HCT116 (cell line): ENCODE results near the gene FCRL2. TPM values are rescaled to one million over a fixed set of nuclear protein-coding genes. Genes with fewer than 3 reads are reported as not detected.

Experiments used
- ATAC-seq: fragments of 200-7000 bp; cut with Tn5 transposase; 2 replicates; pipeline ENCODE4 v1.9.1; 2020; ENCODE audit warnings: mild to moderate bottlenecking, moderate library complexity
- BruUV-seq: library from RNA; stranded (reverse); fragments of 400-500 nt; replicated peaks from 2 replicates; lab custom pipeline; 2021; lab: Mats Ljungman, UMichigan
- CTCF ChIA-PET: fragments of 300-600 bp; sonication (Branson Sonifier 250); formaldehyde crosslinking; loops from one replicate; lab custom pipeline; 2021; ENCODE audit warnings: antibody characterized with exemption; lab: Charles Lee
- POLR2A ChIA-PET: fragments of 300-600, 350-600 bp; sonication (Branson Sonifier 250); formaldehyde crosslinking; loops from one replicate; lab custom pipeline; 2021; ENCODE audit warnings: antibody characterized with exemption; lab: Charles Lee
- RAD21 ChIA-PET, 2 experiments: fragments of 300-600 bp; sonication (Branson Sonifier 250); formaldehyde crosslinking; loops; one replicate each; lab custom pipeline; 2023; ENCODE audit warnings: low total read pairs in 2 of 2; ENCODE audit not compliant: uncharacterized antibody in 2 of 2, unreplicated experiment in 2 of 2, low non-redundant PET in 1 of 2; lab: Charles Lee
- DNase-seq: peaks from one replicate; pipeline ENCODE4 v3.0.0-alpha.2; 2010; ENCODE audit warnings: low read depth, low spot score
- H2AFZ ChIP-seq: fragments of 200-600 bp; shearing (Covaris generic), sonication (generic); 2 replicates; pipeline ENCODE4 v1.6.1; 2017; ENCODE audit warnings: low read depth, mixed run types, mixed read lengths, antibody characterized with exemption, low read length; ENCODE audit not compliant: poor library complexity, severe bottlenecking
- H3K27ac ChIP-seq: 2 replicates; pipeline ENCODE4 v1.5.1; 2012; ENCODE audit warnings: low read depth, low read length
- H3K27me3 ChIP-seq: fragments of 200-600 bp; sonication (generic); 2 replicates; pipeline ENCODE4 v1.6.1; 2016; ENCODE audit warnings: mixed run types, low read length, mixed read lengths; ENCODE audit not compliant: insufficient read depth
- H3K36me3 ChIP-seq, 2 experiments: fragments of 200-500 bp in 1 of 2; fragments of 200-600 bp in 1 of 2; sonication (Bioruptor generic) in 1 of 2; sonication (generic) in 1 of 2; 2 replicates each; pipeline versions ENCODE4 v1.5.1 to v1.6.1; 2014 to 2016; ENCODE audit warnings: low read length in 2 of 2, inconsistent platforms in 1 of 2, mixed read lengths in 1 of 2, mixed run types in 1 of 2; ENCODE audit not compliant: insufficient read depth in 2 of 2, control insufficient read depth in 1 of 2
- H3K4me1 ChIP-seq, 2 experiments: fragments of 200-600 bp in 1 of 2; sonication (generic) in 1 of 2; 2 replicates each; pipeline versions ENCODE4 v1.5.1 to v1.6.1; 2012 to 2017; ENCODE audit warnings: low read length in 2 of 2, inconsistent platforms in 1 of 2, mild to moderate bottlenecking in 1 of 2, mixed read lengths in 1 of 2, mixed run types in 1 of 2, moderate library complexity in 1 of 2; ENCODE audit not compliant: insufficient read depth in 2 of 2, control insufficient read depth in 1 of 2
- H3K4me2 ChIP-seq: fragments of 200-600 bp; sonication (generic); 2 replicates; pipeline ENCODE4 v1.6.1; 2017; ENCODE audit warnings: mixed run types, low read length, mixed read lengths
- H3K4me3 ChIP-seq, 2 experiments: fragments of 200-600 bp in 1 of 2; sonication (generic) in 1 of 2; replicated peaks in 1 of 2; 2 replicates each; pipeline ENCODE4 v1.5.1; 2011 to 2016; ENCODE audit warnings: low read length in 2 of 2, control low read depth in 1 of 2, low read depth in 1 of 2, mild to moderate bottlenecking in 1 of 2, mixed read lengths in 1 of 2, mixed run types in 1 of 2
- H3K79me2 ChIP-seq: fragments of 200-600 bp; sonication (generic); 2 replicates; pipeline ENCODE4 v1.6.1; 2017; ENCODE audit warnings: mild to moderate bottlenecking, mixed run types, low read length, moderate library complexity, mixed read lengths; ENCODE audit not compliant: insufficient read depth
- H3K9ac ChIP-seq: fragments of 200-600 bp; sonication (generic); 2 replicates; pipeline ENCODE4 v1.6.1; 2016; ENCODE audit warnings: low read length, mixed read lengths
- H3K9me2 ChIP-seq: fragments of 200-600 bp; sonication (generic), shearing (Covaris generic); 2 replicates; pipeline ENCODE4 v1.6.1; 2017; ENCODE audit warnings: mixed run types, mild to moderate bottlenecking, moderate library complexity; ENCODE audit not compliant: insufficient read depth
- H3K9me3 ChIP-seq, 2 experiments: fragments of 200-500 bp in 1 of 2; fragments of 200-600 bp in 1 of 2; sonication (Bioruptor generic) in 1 of 2; sonication (generic) in 1 of 2; 2 replicates each; pipeline ENCODE4 v1.6.1; 2014 to 2017; ENCODE audit warnings: low read length in 2 of 2, mixed read lengths in 2 of 2, inconsistent platforms in 1 of 2, low read depth in 1 of 2, mild to moderate bottlenecking in 1 of 2, mixed run types in 1 of 2, moderate library complexity in 1 of 2; ENCODE audit not compliant: control insufficient read depth in 1 of 2, insufficient read depth in 1 of 2
- H4K20me1 ChIP-seq: fragments of 200-600 bp; sonication (generic), shearing (Covaris generic); 2 replicates; pipeline ENCODE4 v1.6.1; 2017; ENCODE audit warnings: mixed run types, mild to moderate bottlenecking, moderate library complexity; ENCODE audit not compliant: insufficient read depth
- ATF3 ChIP-seq: IDR thresholded peaks from 2 replicates; pipeline ENCODE4 v1.6.1; 2012
- CBX3 ChIP-seq: IDR thresholded peaks from 2 replicates; pipeline ENCODE4 v1.6.1; 2012; ENCODE audit warnings: low read depth
- CEBPB ChIP-seq: IDR thresholded peaks from 2 replicates; pipeline ENCODE4 v1.6.1; 2012; ENCODE audit warnings: low read depth
- EGR1 ChIP-seq: IDR thresholded peaks from 2 replicates; pipeline ENCODE4 v1.6.1; 2012; ENCODE audit warnings: low read depth
- ELF1 ChIP-seq: IDR thresholded peaks from 2 replicates; pipeline ENCODE4 v1.6.1; 2012; ENCODE audit warnings: low read depth, borderline replicate concordance
- EZH2phosphoT487 ChIP-seq: fragments of 200-600 bp; IDR thresholded peaks from 2 replicates; pipeline ENCODE4 v1.6.1; 2018; ENCODE audit warnings: antibody characterized with exemption, borderline replicate concordance
- FOSL1 ChIP-seq: IDR thresholded peaks from 2 replicates; pipeline ENCODE4 v1.6.1; 2012; ENCODE audit warnings: low read depth
- JUND ChIP-seq: IDR thresholded peaks from 2 replicates; pipeline ENCODE4 v1.6.1; 2012
- POLR2A ChIP-seq: IDR thresholded peaks from 2 replicates; pipeline ENCODE4 v1.7.0; 2011; ENCODE audit warnings: borderline replicate concordance; ENCODE audit not compliant: insufficient read depth, insufficient read length; ENCODE audit errors: extremely low read depth
- POLR2AphosphoS5 ChIP-seq: IDR thresholded peaks from 2 replicates; pipeline ENCODE4 v1.6.1; 2011; ENCODE audit warnings: mild to moderate bottlenecking, low read depth, low read length, moderate library complexity
- RAD21 ChIP-seq: IDR thresholded peaks from 2 replicates; pipeline ENCODE4 v1.6.1; 2012; ENCODE audit warnings: low read depth, mild to moderate bottlenecking
- REST ChIP-seq: IDR thresholded peaks from 2 replicates; pipeline ENCODE4 v1.6.1; 2012; ENCODE audit warnings: low read depth
- SIN3A ChIP-seq: IDR thresholded peaks from 2 replicates; pipeline ENCODE4 v1.6.1; 2012; ENCODE audit warnings: low read depth
- SP1 ChIP-seq: IDR thresholded peaks from 2 replicates; pipeline ENCODE4 v1.6.1; 2012; ENCODE audit warnings: low read depth
- SRF ChIP-seq: IDR thresholded peaks from 2 replicates; pipeline ENCODE4 v1.6.1; 2012; ENCODE audit warnings: low read depth
- TCF7L2 ChIP-seq: IDR thresholded peaks from 2 replicates; pipeline ENCODE4 v1.7.0; 2011; ENCODE audit warnings: borderline replicate concordance, inconsistent platforms; ENCODE audit not compliant: insufficient read depth, insufficient read length; ENCODE audit errors: extremely low read depth
- YY1 ChIP-seq: IDR thresholded peaks from 2 replicates; pipeline ENCODE4 v1.6.1; 2011; ENCODE audit warnings: low read length, low read depth, moderate library complexity, mild to moderate bottlenecking; ENCODE audit not compliant: insufficient replicate concordance; ENCODE audit errors: extremely low read depth
- ZFX ChIP-seq: fragments of 450-650 bp; IDR thresholded peaks from 2 replicates; pipeline ENCODE4 v1.6.1; 2017
- ZNF274 ChIP-seq: fragments of 200-500 bp; sonication (Bioruptor generic); IDR thresholded peaks from 2 replicates; pipeline ENCODE4 v1.6.1; 2014; ENCODE audit warnings: mild to moderate bottlenecking, low read depth, low read length, inconsistent platforms
- intact Hi-C: fragments of 100-400 bp; cut with micrococcal nuclease; formaldehyde crosslinking; loops from 2 replicates; pipeline ENCODE4 v1.10.0; 2022
- total RNA-seq: library from RNA; stranded (reverse); gene quantifications from one replicate; pipeline ENCODE4 v1.2.1, GENCODE V29; 2021; ENCODE audit not compliant: unreplicated experiment

Gene FCRL2
- total RNA-seq, 1 experiment from 2014 or later: not detected

- Histone ChIP-seq H2AFZ (no peak overlapping the region), H3K36me3 (no peaks in the 10 kb centered on the region), H3K79me2 (no peaks in the 10 kb centered on the region), H3K9ac (no peak overlapping the region), H3K4me3 (no peak overlapping the region), H3K9me3 (no peaks in the 10 kb centered on the region), H3K4me1 (no peaks in the 10 kb centered on the region), H3K4me2 (no peak overlapping the region), H4K20me1 (no peaks in the 10 kb centered on the region), H3K9me2 (no peaks in the 10 kb centered on the region), H3K27ac (no peak overlapping the region), H3K27me3 (peaks cover 51% of the 10 kb centered on the region)
- TF ChIP-seq ZFX: no peak
- TF ChIP-seq POLR2AphosphoS5: no peak
- ChIA-PET CTCF (no interaction called here), POLR2A (no interaction called here), RAD21 (no interaction called here)
- no peak for DNase-seq
- ATAC-seq: no peak
- no TSS peak for BruUV-seq
- intact Hi-C loops: no loop called here
Measured at GRCh38 chr1:157700305-157700704, 76.6 kb downstream of the FCRL2 start.

GRCh38 chr1:157697781-157698569 is 79.0 kb downstream of the FCRL2 start:
- Histone ChIP-seq H3K9me3 (no peaks in the 10 kb centered on the region), H3K36me3 (no peaks in the 10 kb centered on the region), H3K9me2 (no peaks in the 10 kb centered on the region), H3K27me3 (peaks cover 50% of the 10 kb centered on the region), H3K27ac (no peak overlapping the region), H3K9ac (no peak overlapping the region), H3K4me2 (no peak overlapping the region), H3K4me1 (no peaks in the 10 kb centered on the region), H2AFZ (no peak overlapping the region), H3K4me3 (no peak overlapping the region), H3K79me2 (no peaks in the 10 kb centered on the region), H4K20me1 (no peaks in the 10 kb centered on the region)
- intact Hi-C loops: loop anchor here (10.0 kb wide), 1 partner anchor 427 kb away; a partner anchor contains a TSS
- no peak for DNase-seq
- no peak for ATAC-seq
- POLR2A ChIA-PET: no interaction called here
- no TSS peak for BruUV-seq
- CTCF ChIA-PET: no interaction called here
- RAD21 ChIA-PET: no interaction called here
- no peak for TF ChIP-seq CEBPB
- TF ChIP-seq POLR2A: no peak
- no peak for TF ChIP-seq JUND
- TF ChIP-seq CBX3: no peak
- TF ChIP-seq RAD21: no peak
- TF ChIP-seq EGR1: no peak
- no peak for TF ChIP-seq SRF
- no peak for TF ChIP-seq ELF1
- TF ChIP-seq TCF7L2: no peak
- TF ChIP-seq YY1: no peak
- no peak for TF ChIP-seq POLR2AphosphoS5
- TF ChIP-seq REST: no peak
- TF ChIP-seq ZFX: no peak
- TF ChIP-seq SIN3A: no peak
- TF ChIP-seq EZH2phosphoT487: no peak
- no peak for TF ChIP-seq FOSL1
- TF ChIP-seq ZNF274: no peak
- TF ChIP-seq SP1: no peak
- no peak for TF ChIP-seq ATF3
